GM19463 (cell line): ENCODE measurements around the gene GARS1.

ENCODE experiments used
- ATAC-seq: cut with Tn5 transposase; IDR thresholded peaks from one replicate; pipeline ENCODE4 v1.9.1; 2021; ENCODE audit warnings: mild to moderate bottlenecking, moderate library complexity; ENCODE audit not compliant: unreplicated experiment

The GARS1 gene

DNA sequence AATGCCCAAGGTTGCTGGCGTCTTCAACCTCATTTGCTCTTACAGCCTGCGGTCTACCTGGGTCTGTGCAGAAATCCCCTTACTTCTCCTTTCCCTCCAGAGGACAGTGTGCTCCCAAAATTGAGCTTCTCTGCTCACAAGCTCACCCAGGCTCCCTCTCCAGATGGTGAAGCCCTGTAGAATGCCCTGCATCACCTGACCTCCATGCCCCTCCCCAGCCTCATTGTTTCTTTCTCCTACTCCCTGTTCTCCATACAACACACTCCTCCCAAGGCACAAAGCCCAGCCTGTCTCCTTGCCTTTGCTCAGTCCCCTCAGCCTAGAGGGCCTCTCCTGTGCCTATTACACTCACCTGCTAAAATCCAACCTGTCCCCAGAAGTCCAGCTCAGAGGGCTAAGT, 84.1 kb downstream of the GARS1 start:
- no peak for ATAC-seq

- no peak for ATAC-seq
These were observed 85.0 kb downstream of the GARS1 start for GRCh38 chr7:30679664-30680063.

GRCh38 chr7:30681331-30681797, 86.7 kb downstream of the GARS1 start:
- ATAC-seq, result no peak

DNA sequence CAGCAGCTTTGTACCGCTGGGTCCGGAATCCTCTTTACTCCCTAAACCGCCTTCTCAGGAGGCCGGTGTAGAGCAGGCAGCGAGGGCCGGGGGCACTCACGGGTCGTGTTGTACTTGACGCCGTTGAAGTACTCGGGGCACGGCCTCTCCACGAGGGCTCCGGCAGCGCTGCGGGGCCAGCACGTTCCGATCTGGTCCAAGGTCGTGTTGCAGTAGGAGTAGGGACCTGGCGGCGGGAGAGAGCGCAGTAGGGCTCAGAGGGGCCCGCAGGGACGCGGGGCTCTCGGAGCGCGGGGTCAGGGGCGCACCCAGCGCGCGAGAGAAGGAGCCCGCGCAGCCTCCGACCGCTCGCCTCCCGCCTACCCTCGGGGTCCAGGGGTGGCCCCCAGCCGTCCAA, 87.1 kb downstream of the GARS1 start:
- ATAC-seq, result no peak

GRCh38 chr7:30682212-30683083, 87.8 kb downstream of the GARS1 start, which contains the start of gene CRHR2:
CRHR2 (minus strand) TSS chr7:30682456; CDS start chr7:30682280, 176 bp downstream.
- ATAC-seq, result no peak

- no peak for ATAC-seq
These were observed 88.6 kb downstream of the GARS1 start for GRCh38 chr7:30683306-30683705.
